WERI-Rb-1 (cell line): Measurements from ENCODE around the gene MYL5.

Experiments
- DNase-seq: peaks from one replicate; pipeline ENCODE4 v3.0.0-alpha.2; 2020
- H3K27ac ChIP-seq: fragments of 250-450 bp; sonication (Bioruptor Pico); 2 replicates; pipeline ENCODE4 v1.5.1; 2020; ENCODE audit warnings: mild to moderate bottlenecking, moderate library complexity
- H3K27me3 ChIP-seq: fragments of 250-450 bp; sonication (Bioruptor Pico); 2 replicates; pipeline ENCODE4 v1.5.1; 2021; ENCODE audit warnings: mild to moderate bottlenecking, low read depth, moderate library complexity; ENCODE audit not compliant: insufficient read depth, severe bottlenecking
- H3K36me3 ChIP-seq: fragments of 250-450 bp; sonication (Bioruptor Pico); 2 replicates; pipeline ENCODE4 v1.5.1; 2020; ENCODE audit warnings: mild to moderate bottlenecking, moderate library complexity
- H3K4me3 ChIP-seq: 2 replicates; pipeline ENCODE4 v1.5.1; 2011; ENCODE audit warnings: low read depth, mild to moderate bottlenecking, control low read depth, low read length
- H3K9me3 ChIP-seq: fragments of 250-450 bp; sonication (Bioruptor Pico); 2 replicates; pipeline ENCODE4 v1.5.1; 2021; ENCODE audit warnings: mild to moderate bottlenecking, moderate library complexity; ENCODE audit not compliant: severe bottlenecking
- CTCF ChIP-seq: IDR thresholded peaks from 2 replicates; pipeline ENCODE4 v1.5.1; 2011; ENCODE audit warnings: low read depth, mild to moderate bottlenecking, control low read depth, inconsistent platforms, low read length

Gene MYL5

DNA sequence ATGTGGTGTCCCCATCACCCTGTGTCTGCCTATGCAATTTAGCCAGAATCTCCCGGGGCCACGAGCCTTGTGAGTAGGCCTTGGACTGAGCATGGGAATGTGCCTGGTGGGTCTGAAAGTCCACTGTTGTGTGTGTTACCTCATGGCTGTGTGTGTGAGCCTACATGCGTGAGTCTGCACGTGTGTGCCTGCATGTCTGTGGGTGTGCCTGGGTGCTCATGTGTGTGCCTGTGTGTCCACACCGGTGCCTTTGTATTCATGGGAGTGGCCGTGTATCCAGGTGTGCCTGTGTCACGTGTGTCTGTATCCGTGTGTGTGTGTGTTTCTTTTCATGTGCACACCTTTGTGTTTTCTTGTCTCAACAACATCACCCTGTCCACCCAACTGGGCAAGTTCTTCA, 14.5 kb upstream of the MYL5 start:
- Histone ChIP-seq H3K4me3 (no peak overlapping the region), H3K27me3 (no peaks in the 10 kb centered on the region), H3K36me3 (peaks cover 29% of the 10 kb centered on the region), H3K9me3 (no peaks in the 10 kb centered on the region), H3K27ac (no peak overlapping the region)
- no peak for TF ChIP-seq CTCF
- DNase-seq = no peak

- no peaks in the 10 kb centered on the region for H3K27me3 ChIP-seq
- no peaks in the 10 kb centered on the region for H3K9me3 ChIP-seq
- H3K27ac ChIP-seq = no peak overlapping the region
- no peak for DNase-seq
- no peak overlapping the region for H3K4me3 ChIP-seq
- no peak for TF ChIP-seq CTCF
- H3K36me3 ChIP-seq = peaks cover 33% of the 10 kb centered on the region
Measured at GRCh38 chr4:660401-660800, 13.9 kb upstream of the MYL5 start.

DNA sequence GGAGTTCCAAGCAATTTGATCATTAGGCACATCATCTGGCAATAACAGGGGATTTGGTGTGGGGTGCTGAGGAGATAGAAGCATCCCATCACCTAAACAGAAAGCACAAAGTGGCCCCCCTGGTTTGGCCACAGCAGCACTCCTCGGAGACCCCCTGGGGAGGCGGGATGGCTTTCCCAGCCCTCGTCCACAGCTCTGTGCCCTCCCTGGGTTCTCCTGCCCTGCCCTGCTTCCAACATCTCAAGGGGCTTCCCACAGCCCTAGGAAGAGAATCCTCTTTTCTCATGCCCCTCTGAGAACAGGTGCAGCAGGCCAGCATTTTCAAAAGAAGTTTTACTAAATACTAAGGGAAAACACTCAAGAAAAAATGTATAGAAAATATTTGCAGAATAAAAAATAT, 13.1 kb upstream of the MYL5 start:
- Histone ChIP-seq H3K27ac (no peak overlapping the region), H3K4me3 (no peak overlapping the region), H3K36me3 (peaks cover 27% of the 10 kb centered on the region), H3K27me3 (no peaks in the 10 kb centered on the region), H3K9me3 (no peaks in the 10 kb centered on the region)
- no peak for DNase-seq
- TF ChIP-seq CTCF = no peak

GRCh38 chr4:661881-662761, 12.2 kb upstream of the MYL5 start:
- no peak for TF ChIP-seq CTCF
- no peak for DNase-seq
- Histone ChIP-seq H3K27ac (no peak overlapping the region), H3K4me3 (no peak overlapping the region), H3K36me3 (peaks cover 21% of the 10 kb centered on the region), H3K27me3 (no peaks in the 10 kb centered on the region), H3K9me3 (no peaks in the 10 kb centered on the region)

DNA sequence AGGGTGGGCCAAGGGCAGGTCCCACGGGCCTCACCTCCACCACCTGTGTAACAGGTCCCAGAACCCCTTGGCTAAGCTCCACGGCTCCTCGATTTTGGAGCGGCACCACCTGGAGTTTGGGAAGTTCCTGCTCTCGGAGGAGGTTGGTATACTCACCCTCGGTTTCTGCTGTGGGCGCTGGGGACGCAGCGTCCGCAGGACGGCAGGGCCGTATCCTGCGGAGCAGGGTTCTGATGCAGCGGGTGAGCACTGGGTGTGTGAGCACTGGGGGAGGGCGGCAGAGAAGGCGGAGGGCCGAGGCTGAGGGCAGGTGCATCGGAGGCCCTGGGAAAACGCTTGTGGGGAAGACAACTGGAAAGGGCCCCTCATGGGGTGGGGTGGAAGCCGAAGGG, 11.3 kb upstream of the MYL5 start:
- Histone ChIP-seq H3K27ac (peak overlapping the region; percentile 26; the same call in 1 of the 2 replicates), H3K4me3 (no peak overlapping the region)

More for the DNA sequence above, 11.3 kb upstream of the MYL5 start:
- Histone ChIP-seq H3K36me3 (peaks cover 19% of the 10 kb centered on the region), H3K27me3 (no peaks in the 10 kb centered on the region), H3K9me3 (no peaks in the 10 kb centered on the region)
- no peak for DNase-seq
- TF ChIP-seq CTCF = no peak
